ENCODE results near the gene FBXL16. TPM values are rescaled to one million over a fixed set of nuclear protein-coding genes. Genes with fewer than 3 reads are reported as not detected.

The FBXL16 gene
- total and polyA plus RNA-seq, 2 of the 13 experiments (the other 11 are each of a cell fraction or from before 2014, with no cell fraction given), result 0.22 to 2.0 TPM

- TF ChIP-seq ZNF136 (CRISPR knock-in tag; IDR thresholded peaks at IDR 0.05; ENCODE audit: low read depth), result no peak; the same call in 1 of the 2 replicates
- no peak for TF ChIP-seq CREM (IDR thresholded peaks at IDR 0.05)
- no peak for TF ChIP-seq CREM (CRISPR knock-in tag; IDR thresholded peaks at IDR 0.05)
- no peak for TF ChIP-seq ZUFSP (CRISPR knock-in tag; IDR thresholded peaks at IDR 0.05; ENCODE audit: borderline replicate concordance)
- TF ChIP-seq THAP9 (CRISPR knock-in tag; IDR thresholded peaks at IDR 0.05; ENCODE audit: borderline replicate concordance), result no peak
- no peak for TF ChIP-seq ZNF652 (CRISPR knock-in tag; IDR thresholded peaks at IDR 0.05; ENCODE audit: borderline replicate concordance, low read depth)
- no peak for TF ChIP-seq ONECUT2 (CRISPR knock-in tag; IDR thresholded peaks at IDR 0.05)
- no peak for TF ChIP-seq MAZ (IDR thresholded peaks at IDR 0.05; ENCODE audit: borderline replicate concordance, low read depth, low read length)
- TF ChIP-seq MAZ (CRISPR knock-in tag; IDR thresholded peaks at IDR 0.05; ENCODE audit: low read depth), result peak; percentile 65
- no peak for TF ChIP-seq ZNF343 (CRISPR knock-in tag; IDR thresholded peaks at IDR 0.05)
- no peak for TF ChIP-seq NFRKB (IDR thresholded peaks at IDR 0.05)
- peak; percentile 82 for TF ChIP-seq GABPB1 (CRISPR knock-in tag; IDR thresholded peaks at IDR 0.05)
- TF ChIP-seq ZNF777 (CRISPR knock-in tag; IDR thresholded peaks at IDR 0.05), result no peak
- TF ChIP-seq ZNF784 (CRISPR knock-in tag; IDR thresholded peaks at IDR 0.05; ENCODE audit: borderline replicate concordance), result peak; percentile 64; the same call in 1 of the 2 replicates
Measured at GRCh38 chr16:678858-679813, 26.5 kb downstream of the FBXL16 start (continued).
